ENCODE data around the gene C17orf107. TPM values are rescaled to one million over a fixed set of nuclear protein-coding genes. Genes with fewer than 3 reads are reported as not detected.

Gene C17orf107
- total and polyA plus RNA-seq, 9 donors = 1.1 to 11.8 (median 7.4) TPM

DNA sequence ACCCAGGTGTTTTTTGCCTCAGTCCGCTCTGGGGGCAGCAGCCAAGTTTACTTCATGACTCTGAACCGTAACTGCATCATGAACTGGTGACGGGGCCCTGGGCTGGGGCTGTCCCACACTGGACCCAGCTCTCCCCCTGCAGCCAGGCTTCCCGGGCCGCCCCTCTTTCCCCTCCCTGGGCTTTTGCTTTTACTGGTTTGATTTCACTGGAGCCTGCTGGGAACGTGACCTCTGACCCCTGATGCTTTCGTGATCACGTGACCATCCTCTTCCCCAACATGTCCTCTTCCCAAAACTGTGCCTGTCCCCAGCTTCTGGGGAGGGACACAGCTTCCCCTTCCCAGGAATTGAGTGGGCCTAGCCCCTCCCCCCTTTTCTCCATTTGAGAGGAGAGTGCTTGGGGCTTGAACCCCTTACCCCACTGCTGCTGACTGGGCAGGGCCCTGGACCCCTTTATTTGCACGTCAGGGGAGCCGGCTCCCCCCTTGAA, 2.1 kb upstream of the C17orf107 start:
- intact Hi-C loops (cut with DNase I) = loop anchor here in 1 of 4 donors (5.0 kb wide), 1 partner anchor 165 kb away; the partner anchor contains the start of gene MED11
- no peak overlapping the region for H3K4me3 ChIP-seq
- no peaks in the 10 kb centered on the region for H3K9me3 ChIP-seq
- no peaks in the 10 kb centered on the region for H3K27me3 ChIP-seq
- H3K36me3 ChIP-seq = no peaks in the 10 kb centered on the region
- no peak overlapping the region for H3K27ac ChIP-seq
- TF ChIP-seq, protein P1, sequence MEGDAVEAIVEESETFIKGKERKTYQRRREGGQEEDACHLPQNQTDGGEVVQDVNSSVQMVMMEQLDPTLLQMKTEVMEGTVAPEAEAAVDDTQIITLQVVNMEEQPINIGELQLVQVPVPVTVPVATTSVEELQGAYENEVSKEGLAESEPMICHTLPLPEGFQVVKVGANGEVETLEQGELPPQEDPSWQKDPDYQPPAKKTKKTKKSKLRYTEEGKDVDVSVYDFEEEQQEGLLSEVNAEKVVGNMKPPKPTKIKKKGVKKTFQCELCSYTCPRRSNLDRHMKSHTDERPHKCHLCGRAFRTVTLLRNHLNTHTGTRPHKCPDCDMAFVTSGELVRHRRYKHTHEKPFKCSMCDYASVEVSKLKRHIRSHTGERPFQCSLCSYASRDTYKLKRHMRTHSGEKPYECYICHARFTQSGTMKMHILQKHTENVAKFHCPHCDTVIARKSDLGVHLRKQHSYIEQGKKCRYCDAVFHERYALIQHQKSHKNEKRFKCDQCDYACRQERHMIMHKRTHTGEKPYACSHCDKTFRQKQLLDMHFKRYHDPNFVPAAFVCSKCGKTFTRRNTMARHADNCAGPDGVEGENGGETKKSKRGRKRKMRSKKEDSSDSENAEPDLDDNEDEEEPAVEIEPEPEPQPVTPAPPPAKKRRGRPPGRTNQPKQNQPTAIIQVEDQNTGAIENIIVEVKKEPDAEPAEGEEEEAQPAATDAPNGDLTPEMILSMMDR (IDR thresholded peaks at IDR 0.05) = no peak
- TF ChIP-seq EP300 (IDR thresholded peaks at IDR 0.05) = no peak
- TF ChIP-seq POLR2A (IDR thresholded peaks at IDR 0.05) = no peak
- 61 to 70% (median 65%) methylated on average over 10 of the region's 10 CpGs for WGBS, 3 donors
- peak in 2 of 5 donors; percentile 40 to 46 for DNase-seq
- H3K4me1 ChIP-seq (ENCODE audit: insufficient read depth) = peaks cover 8% of the 10 kb centered on the region

DNA sequence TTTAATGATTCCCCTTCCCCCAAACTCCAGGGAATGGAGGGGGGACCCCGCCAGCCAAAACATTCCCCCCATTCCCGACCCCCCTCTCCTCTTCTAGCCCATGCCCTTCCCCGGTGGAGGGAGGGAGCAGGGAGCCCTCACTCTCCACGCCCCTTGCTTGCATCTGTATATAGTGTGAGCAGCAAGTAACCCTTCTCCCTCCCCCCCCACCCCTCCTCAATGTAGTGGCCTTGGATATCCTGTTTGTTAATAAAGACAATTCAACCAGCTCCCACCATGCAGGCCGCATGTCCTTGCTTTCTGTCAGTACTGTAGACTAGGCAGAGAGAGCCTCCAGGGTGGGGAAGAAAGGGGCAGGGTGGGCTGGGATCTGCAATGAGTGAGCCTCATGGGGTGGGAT, 1.6 kb upstream of the C17orf107 start:
- peaks cover 11% of the 10 kb centered on the region for H3K4me1 ChIP-seq (ENCODE audit: insufficient read depth)
- intact Hi-C loops (cut with DNase I) = loop anchor here in 1 of 4 donors (5.0 kb wide), 1 partner anchor 165 kb away; the partner anchor contains the start of gene MED11
- WGBS, 3 donors = 62 to 73% (median 63%) methylated on average over 5 of the region's 5 CpGs
- no peak overlapping the region for H3K27ac ChIP-seq
- DNase-seq = no peak
- H3K9me3 ChIP-seq = no peaks in the 10 kb centered on the region
- H3K27me3 ChIP-seq = no peaks in the 10 kb centered on the region
- no peak overlapping the region for H3K4me3 ChIP-seq
- H3K36me3 ChIP-seq = no peaks in the 10 kb centered on the region
- no peak for TF ChIP-seq EP300 (IDR thresholded peaks at IDR 0.05)
- TF ChIP-seq, protein P1 (IDR thresholded peaks at IDR 0.05) = no peak
- no peak for TF ChIP-seq POLR2A (IDR thresholded peaks at IDR 0.05)

DNA sequence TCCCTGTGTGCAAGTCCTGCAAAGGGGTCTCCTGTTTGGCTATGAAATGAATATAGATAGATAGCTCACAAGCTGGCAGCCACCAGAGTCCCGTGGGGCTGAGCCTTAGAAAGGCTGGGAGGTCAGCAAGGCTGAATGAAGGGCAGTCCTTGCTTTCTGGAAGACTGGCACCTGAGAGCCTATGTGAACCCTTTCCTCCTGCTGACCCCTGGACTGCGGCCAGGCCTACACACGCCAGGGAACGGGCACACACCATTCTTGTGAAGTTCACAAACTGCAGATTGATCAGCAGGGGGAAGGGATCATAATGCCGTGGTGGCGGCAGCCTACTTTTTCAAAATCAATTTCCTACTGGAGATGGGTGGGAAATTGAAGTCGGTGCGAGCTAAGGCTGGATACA, 985 bp upstream of the C17orf107 start:
- TF ChIP-seq, protein P1 (IDR thresholded peaks at IDR 0.05) = no peak
- no peak for TF ChIP-seq EP300 (IDR thresholded peaks at IDR 0.05)
- TF ChIP-seq POLR2A (IDR thresholded peaks at IDR 0.05) = no peak
- Histone ChIP-seq H3K9me3 (no peaks in the 10 kb centered on the region), H3K27ac (peak overlapping the region in 1 of 2 donors; percentile 77), H3K36me3 (no peaks in the 10 kb centered on the region), H3K27me3 (no peaks in the 10 kb centered on the region), H3K4me3 (no peak overlapping the region), H3K4me1 (ENCODE audit: insufficient read depth) (peaks cover 11% of the 10 kb centered on the region)
- intact Hi-C loops (cut with DNase I) = loop anchor here in 1 of 4 donors (5.0 kb wide), 1 partner anchor 166 kb away; the partner anchor contains the start of gene MED11
- DNase-seq = peak in 3 of 5 donors; percentile 22 to 61 (median 36)
- WGBS, 3 donors = 56 to 91% (median 65%) methylated on average over 8 of the region's 8 CpGs

DNA sequence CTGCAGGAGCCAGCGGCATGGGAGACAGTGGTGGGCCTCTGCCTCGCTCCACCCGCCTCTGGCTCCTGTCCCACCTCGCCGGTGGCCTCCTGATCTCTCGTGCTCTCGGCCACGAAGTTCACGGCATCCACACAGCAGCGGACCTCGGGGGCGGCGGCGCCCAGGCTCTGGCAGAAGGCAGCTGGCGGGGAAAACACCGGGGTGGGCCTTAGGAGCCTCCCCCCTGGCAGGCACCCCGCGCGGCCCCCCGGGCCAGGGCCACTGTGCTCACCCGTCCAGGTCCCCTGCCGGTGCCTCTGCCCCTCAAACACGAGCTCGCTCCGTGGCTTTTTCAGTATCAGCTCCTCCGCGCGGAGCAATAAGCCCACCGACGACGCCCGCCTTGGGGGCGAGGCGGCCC, 409 bp upstream of the C17orf107 start:
- H3K36me3 ChIP-seq = no peaks in the 10 kb centered on the region
- peak in 2 of 5 donors; percentile 47 to 77 for DNase-seq
- 8 to 19% (median 12%) methylated on average over 32 to 34 of the region's 34 CpGs for WGBS, 3 donors
- TF ChIP-seq, protein P1 (IDR thresholded peaks at IDR 0.05) = no peak
- no peak for TF ChIP-seq EP300 (IDR thresholded peaks at IDR 0.05)
- no peak for TF ChIP-seq POLR2A (IDR thresholded peaks at IDR 0.05)
- H3K27me3 ChIP-seq = no peaks in the 10 kb centered on the region
- H3K9me3 ChIP-seq = no peaks in the 10 kb centered on the region
- peak overlapping the region; percentile 39 for H3K4me3 ChIP-seq
- intact Hi-C loops (cut with DNase I) = loop anchor here in 1 of 4 donors (5.0 kb wide), 1 partner anchor 167 kb away; the partner anchor contains the start of gene MED11
- H3K4me1 ChIP-seq (ENCODE audit: insufficient read depth) = peaks cover 11% of the 10 kb centered on the region
- peak overlapping the region; percentile 66 to 77 for H3K27ac ChIP-seq
